Stimulated activated CD8-positive, alpha-beta memory T cell treated with anti-CD3 and anti-CD28 coated beads, Interleukin-4, amount 100 ng/mL, for 24 hours (primary cell): ENCODE data around the gene GNAI2.

Source experiments
- DNase-seq: peaks from one replicate; pipeline ENCODE4 v3.0.0-alpha.2; 2020; ENCODE audit warnings: low read depth

GNAI2 gene

DNA sequence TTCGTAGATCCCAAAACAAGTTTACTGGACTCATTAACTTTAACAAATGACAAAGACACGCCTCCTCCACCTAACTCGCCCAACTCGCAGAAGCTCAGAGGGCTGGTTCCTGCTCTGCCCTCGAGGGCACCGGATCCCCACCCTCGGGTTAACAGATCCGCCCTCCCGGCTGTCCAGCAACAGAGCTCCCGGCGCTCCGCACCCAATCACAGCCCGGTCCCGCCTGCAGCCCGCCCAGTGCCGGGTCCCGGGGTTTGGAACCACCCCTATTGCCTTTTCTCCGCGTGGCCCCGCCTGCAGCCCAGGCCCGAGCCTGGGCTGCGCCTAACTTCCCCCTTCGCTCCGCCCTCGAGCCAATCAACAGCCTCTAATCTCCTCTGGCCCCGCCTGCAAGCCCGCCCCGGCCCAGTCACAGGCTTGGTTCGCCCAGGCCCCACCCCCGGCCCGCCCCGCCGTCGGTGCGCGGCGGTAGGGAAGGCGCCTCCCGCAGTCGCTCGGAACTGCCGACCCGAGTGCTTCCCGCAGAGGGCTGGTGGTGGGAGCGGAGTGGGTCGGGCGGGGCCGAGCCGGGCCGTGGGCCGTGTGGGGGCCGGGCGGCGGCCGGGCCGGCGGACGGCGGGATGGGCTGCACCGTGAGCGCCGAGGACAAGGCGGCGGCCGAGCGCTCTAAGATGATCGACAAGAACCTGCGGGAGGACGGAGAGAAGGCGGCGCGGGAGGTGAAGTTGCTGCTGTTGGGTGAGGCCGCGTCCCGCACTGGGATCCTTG is at the start of gene GNAI2:
Gene GNAI2 (plus strand): TSS at position 489 of the 768 bp plus-strand sequence. CDS start 132 bp downstream, at position 621.
- DNase-seq: peak; percentile 99

DNA sequence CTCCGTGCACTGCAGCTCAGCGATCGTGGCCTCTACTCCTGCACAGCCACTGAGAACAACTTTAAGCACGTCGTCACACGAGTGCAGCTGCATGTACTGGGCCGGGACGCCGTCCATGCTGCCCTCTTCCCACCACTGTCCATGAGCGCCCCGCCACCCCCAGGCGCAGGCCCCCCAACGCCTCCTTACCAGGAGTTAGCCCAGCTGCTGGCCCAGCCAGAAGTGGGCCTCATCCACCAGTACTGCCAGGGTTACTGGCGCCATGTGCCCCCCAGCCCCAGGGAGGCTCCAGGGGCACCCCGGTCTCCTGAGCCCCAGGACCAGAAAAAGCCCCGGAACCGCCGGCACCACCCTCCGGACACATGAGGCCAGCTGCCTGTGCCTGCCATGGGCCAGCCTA is 48.3 kb upstream of the GNAI2 start:
- no peak for DNase-seq

DNA sequence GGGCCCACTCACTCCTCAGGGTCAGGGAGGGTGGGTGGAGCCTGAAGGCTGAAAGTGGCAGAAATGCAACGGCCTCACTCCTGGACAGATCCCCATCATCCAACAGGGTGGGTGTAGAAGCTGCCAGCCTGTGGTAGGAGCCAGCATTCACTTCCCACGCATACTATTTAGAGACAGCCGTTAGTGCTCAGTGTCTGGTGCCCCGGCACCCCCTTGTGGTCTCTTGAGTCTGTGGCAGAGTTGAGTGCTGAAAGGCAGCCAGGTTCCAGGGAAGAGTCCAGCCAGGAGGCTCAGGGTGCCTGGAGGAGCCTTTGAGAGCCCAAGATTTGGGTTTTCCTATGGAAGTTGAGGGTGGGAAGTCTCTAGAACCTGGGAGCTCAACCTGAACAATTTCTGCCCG is 46.7 kb upstream of the GNAI2 start:
- no peak for DNase-seq

DNA sequence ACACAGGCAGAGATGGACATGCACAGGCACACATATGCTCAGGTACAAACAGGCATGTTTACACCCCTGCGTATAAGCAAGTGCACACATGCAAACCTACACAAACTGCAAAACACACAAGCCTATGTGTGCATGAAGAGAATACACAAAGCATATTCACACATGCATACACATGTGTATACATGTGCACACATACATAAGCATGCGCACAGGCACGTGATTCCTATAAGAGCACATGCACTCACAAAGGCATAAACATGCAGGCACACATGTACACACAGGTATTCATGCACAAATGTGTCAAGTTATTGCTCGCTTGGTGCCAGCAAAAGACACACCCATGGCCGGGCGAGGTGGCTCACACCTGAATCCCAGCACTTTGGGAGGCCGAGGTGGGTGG is 46.0 kb upstream of the GNAI2 start:
- DNase-seq: no peak

DNA sequence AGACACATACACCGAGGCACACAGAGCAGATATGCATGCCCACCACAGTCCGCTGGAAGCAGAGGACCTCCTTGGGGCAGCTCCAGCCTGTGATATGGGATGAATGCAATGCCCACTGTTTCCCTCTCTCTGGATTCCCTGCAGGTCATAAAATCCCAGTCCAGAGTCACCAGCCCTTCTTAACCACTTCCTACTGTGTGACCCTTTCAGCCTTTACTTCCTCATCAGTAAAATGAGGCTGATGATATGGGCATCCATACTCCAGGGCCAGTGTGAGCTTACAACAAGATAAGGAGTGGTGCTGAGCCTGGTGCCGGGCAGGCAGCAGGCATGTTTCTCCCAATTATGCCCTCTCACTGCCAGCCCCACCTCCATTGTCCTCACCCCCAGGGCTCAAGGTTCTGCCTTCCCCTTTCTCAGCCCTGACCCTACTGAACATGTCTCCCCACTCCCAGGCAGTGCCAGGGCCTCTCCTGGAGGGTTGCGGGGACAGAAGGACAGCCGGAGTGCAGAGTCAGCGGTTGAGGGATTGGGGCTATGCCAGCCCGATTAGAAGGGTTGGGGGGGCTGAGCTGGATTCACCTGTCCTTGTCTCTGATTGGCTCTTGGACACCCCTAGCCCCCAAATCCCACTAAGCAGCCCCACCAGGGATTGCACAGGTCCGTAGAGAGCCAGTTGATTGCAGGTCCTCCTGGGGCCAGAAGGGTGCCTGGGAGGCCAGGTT is 44.9 kb upstream of the GNAI2 start, which contains the start of gene GNAT1:
Gene GNAT1 (plus strand): TSS at position 675 of the 725 bp plus-strand sequence. CDS start 116 bp downstream, outside the sequence.
- DNase-seq: no peak

DNA sequence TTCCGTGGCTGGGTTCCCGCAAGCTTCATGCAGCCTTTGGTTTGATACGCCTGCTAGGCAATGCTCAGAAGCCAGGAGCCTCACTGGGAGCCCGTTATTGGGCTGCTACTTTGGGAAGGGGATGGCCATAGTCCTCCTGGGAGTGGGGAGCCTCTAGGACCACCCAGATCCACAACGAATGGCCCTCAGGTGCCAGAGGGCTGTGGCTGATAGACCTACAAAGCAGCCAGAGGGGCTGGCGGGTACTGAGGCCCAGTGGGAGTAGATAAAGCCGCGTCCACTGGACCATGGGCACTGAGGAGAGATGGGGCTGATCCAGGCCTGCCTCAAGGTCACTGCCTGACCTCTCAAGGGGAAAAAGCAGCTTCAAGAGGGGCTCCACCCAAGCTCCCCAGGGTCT is 43.9 kb upstream of the GNAI2 start:
- DNase-seq: no peak

DNA sequence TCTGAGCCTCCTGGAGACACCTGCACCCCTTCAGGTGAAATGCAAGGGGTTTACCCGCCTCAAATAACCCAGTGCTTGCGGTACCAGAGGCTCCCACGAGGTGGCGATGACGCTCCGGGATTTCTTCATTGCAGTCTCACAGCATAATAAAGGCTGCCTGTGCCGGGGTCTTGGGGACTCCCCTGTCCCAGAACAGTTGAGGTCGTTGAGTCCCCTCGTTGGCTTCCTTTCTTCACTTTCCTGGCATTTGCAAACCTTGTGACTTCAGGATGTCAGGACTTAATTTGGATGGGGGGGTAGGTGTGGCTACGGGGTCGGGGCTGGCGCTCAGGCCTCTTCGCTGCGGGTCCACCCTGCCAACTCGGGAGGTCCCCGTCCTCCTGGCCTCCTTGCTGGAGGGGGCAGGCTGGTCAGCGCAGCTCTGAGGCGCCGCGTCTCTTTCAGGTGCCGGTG is 43.3 kb upstream of the GNAI2 start:
- DNase-seq: peak; percentile 74

DNA sequence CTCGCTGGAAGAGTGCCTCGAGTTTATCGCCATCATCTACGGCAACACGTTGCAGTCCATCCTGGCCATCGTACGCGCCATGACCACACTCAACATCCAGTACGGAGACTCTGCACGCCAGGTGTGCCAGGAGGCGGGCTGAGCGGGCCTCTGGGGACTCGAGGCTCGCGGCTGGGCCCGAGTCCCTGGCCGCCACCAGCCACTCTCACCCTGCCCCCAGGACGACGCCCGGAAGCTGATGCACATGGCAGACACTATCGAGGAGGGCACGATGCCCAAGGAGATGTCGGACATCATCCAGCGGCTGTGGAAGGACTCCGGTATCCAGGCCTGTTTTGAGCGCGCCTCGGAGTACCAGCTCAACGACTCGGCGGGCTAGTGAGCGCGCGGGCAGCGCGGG is 42.7 kb upstream of the GNAI2 start:
- no peak for DNase-seq

DNA sequence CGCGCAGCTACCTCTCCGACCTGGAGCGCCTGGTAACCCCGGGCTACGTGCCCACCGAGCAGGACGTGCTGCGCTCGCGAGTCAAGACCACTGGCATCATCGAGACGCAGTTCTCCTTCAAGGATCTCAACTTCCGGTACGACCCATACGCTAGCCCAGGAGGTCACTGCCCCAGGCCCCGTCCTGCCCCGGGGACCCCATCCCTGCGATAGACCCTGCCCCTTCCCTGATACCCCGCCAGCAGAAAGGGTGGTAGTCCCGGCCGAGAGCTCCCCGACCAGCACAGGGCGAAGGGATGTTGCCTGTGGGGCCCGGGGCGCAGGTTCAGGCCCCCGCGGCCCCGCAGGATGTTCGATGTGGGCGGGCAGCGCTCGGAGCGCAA is 42.3 kb upstream of the GNAI2 start:
- no peak for DNase-seq

DNA sequence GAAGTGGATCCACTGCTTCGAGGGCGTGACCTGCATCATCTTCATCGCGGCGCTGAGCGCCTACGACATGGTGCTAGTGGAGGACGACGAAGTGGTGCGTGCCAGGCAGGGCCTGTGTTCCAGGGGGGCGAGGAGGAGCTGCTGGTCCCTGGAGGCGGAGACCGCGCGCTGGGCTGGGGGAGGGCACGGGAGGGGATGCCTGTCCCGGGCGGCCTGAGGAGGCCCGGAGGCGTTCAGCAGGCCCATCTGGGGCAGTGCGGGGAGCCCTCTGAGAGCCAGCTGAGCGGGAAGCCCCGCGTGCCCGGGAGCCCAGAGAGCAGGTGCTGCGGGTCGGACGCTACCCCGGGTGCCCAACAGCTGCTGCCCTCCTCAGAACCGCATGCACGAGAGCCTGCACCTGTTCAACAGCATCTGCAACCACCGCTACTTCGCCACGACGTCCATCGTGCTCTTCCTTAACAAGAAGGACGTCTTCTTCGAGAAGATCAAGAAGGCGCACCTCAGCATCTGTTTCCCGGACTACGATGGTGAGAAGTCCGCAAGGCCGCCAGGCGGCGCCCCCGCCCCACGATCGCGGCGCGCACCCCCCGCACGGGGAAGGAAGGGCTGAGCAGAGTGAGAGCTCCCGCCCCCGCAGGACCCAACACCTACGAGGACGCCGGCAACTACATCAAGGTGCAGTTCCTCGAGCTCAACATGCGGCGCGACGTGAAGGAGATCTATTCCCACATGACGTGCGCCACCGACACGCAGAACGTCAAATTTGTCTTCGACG is 41.7 kb upstream of the GNAI2 start:
- DNase-seq: peak; percentile 64

DNA sequence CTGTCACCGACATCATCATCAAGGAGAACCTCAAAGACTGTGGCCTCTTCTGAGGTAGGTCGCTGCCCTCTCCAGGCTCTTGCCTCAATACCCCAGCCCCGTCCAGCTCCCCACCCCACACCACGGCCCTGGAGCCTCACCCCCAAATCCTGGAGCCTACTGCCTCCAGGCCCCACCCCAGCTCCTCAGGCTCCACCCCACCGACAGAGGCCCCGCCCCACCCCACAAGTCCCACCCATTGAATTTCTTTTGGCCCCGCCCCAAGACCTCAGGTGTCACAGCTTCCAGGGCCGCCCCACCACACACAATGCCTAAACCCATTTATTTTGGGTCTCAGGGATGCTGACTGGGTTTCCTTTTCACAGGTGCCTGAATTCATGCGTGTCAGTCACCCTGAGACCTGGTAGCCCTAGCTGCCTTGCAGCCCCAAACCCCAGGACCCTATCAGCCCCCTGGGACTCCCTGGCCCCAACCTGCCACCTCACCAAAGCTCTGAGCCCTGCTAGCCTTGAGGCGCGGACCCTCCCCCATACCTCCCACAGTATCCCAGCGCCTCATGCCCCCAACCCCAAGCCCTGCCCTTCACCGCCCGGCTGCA is 41.0 kb upstream of the GNAI2 start:
- DNase-seq: no peak

DNA sequence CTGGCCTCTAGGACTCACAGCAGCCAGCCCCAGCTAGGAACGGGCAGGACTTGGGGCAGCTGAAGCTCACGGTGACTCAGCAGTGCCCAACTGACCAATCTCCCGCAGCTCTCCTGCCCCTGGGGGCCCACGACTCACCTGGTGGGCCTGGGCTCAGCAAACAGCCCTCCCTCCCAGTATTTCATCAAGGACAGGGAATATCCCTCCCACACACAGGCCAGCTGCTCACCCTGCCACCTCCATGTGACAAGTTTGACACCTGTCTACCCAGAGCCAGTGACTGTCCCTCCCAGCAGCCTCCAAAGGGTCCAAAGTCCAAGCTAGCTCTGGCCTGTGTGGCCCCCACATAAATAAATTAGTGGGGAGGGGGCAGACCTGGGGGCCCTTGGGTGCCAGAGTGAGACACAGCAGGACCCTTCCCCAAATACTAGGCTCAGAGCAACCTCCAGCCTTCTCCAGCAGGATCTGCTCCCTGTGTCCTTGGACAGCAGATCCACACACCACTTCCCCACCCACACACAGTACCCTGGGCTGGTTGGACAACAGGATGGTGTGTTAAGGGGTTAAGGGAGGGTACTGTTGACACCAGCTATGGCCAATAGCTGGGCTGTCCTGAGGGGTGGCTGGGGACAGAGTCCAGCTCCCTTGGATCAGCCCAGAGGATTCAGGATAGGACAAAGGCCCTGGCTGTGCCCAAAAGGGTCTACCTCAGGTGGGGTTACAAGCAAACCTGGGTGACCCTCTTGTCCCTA is 40.3 kb upstream of the GNAI2 start:
- no peak for DNase-seq

DNA sequence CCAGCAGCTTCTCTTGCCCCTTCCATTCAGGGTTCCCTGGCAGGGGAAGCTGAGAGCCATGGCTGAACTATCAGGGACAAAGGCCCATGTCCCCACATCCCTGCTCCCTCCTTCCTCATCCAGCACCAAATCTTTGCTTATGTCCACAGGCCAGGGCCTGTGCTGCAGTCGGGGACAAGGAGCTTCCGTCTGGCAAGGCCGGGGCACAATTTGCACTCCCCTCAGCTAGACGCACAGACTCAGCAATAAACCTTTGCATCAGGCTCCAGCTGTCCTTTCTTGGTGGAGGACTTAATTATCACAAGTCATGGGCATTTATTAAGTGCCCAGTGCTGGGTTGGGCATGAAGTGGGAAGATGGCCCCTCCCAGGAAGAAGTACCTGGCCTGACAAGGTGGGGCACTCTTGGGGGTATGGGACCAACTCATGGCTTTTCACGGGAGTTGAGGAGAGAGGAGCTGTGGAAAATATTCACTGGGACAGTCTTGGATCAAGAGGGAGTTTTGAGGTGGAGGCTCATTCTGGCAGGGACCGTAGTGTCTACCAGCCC is 39.7 kb upstream of the GNAI2 start:
- DNase-seq: no peak

DNA sequence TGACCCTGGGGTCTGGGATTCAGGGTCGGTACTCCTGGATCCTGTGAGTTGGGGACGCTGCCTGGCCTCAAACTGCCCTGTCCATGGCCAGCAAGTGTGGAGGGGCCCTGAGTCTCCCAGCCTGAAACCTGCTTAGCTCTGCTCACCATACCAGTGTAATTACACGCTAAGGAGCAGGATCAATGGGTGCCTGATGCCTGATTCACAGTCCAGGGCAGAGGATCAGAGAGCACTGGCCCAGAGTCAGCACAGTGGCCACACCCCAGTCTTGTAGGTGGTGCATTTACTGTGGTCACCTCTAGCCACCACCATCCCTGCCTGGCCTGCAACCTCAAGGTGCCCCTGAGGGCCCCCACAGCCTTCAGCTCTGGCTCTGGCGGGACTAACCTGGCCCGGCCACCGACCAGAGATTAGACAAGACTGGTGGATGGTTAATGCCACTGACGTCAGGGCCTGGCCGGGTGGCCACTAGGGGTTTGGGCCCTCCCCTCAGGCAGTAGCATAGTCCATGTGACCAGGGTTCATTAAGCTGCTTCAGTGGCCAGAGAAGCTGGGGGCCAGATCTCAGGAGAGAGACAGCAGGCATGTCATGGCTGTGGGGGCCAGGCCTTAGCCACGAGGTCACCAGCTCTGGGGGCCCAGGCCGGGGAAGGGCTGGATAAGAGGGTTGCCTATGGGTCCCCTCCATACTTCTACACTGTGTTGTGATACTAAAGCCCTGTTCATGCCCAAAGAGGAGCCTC is 34.3 kb upstream of the GNAI2 start:
- DNase-seq: no peak

DNA sequence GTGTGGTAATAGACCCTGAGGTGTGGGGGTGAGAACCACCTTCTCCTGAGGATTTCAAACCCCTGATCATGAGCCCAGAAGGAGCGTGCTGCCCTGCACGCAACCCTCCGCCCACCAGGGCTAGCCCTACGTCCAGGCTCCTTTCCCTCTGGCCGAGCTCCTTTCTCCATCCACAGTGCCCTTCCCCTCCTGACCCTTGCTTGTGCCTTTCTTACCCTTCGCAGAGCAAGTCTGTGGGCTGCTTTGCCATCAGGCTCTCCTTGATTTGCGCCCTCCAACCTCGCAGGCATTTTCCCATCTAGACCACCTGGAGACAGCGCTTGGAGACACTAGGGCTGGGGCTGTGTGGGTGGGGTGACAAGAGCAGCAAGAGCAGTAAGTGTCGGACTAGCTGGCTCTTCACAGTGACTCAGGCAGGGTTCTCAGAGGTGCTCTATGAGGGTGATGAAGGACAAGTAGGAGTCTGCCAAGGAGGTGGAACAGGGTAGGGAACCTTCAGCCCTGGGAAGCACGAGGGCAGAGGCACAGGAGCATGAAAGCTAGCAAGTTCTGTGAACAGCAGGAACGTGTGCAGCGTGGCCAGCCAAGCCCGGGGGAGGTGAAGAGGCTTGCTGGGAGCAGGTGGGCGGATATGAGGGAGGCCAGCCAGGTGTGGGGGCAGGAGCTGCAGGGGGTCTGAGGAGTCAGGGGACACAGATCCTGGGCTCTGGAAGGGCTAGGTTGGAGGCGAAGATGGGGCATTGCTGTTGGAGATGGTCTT is 33.5 kb upstream of the GNAI2 start:
- no peak for DNase-seq

DNA sequence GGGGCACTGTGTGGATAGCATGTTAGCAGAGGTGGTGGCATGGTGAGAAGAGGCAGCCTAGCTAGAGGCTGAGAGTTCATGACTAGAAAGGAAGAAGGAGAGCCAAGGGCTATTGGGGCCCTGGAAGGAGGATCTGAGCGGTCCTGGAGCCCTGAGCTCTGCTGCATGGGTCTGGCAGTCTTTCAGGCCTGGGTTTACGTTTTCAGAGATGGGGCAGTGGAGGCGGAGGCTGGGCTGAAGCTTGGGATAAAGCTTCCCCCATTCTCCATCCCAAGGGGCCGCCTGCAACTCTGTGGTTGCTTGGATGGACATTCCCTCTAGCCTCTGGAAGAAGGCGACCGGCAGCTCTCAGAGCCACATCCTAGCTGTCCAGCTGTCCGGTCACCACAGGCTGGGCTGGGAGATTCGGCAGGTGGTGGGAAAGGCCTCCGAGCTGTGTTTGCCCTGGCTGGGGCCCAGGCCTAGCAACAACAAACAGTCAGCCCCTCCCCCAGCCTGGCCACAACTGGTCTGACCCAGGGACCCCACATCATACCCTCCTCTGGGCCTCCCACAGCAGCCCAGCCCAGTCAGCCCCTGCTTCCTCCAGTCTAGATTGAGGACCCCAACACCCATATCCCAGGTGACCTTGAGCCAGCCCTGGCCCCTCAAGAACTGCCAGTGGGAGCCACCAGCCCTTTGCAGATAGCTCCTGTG is 32.7 kb upstream of the GNAI2 start:
- no peak for DNase-seq

DNA sequence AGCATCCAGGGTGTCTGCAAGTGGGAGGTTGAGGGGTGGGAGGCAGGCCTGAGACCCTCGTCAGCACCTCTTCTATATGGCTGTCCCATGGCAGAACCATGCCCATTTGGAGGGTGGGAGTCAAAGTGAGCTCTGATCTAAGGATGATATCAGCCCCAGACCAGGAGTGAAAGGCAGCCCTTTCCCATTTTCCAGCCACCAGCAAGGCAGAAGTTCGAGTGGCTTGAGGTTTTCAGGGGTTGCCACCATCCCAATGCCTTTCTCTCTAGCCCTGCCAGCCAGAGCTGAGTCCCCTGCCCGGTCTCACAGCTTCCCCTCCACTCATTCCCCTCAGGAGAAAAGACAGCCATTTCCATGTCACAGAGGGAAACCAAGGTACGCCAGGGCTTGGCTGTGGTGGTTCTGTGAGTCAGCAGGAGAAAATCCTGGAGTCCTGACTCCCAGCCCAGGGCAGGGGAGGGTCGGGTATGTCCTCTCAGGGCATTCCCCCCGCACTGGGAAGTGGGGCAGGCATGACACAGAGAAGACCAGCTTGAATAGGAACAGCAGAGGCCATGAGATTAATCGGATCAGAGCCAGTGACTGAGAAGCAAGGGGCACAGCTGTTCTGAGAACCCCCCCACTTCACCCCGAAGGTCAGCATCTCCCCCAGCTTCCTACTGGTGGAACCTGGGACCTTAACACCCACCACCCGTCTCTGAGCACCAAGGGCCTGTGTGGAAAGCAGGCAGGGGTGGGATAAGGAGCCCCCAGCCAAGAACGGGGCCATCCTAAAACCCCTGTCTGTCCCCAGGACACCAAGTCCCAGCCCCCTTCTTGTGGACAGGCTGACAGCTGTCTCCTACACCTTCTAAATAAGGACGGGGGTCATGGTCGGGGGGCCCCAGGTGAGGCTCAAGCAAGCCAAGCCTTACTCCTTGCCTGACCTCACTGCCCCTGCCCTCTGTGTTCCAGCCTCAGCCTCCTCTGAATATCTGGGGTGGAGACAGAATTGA is 31.9 kb upstream of the GNAI2 start:
- no peak for DNase-seq
